Right atrium auricular region (tissue), 2 donors: ENCODE measurements around the gene DDIAS. TPM values are rescaled to one million over a fixed set of nuclear protein-coding genes. Genes with fewer than 3 reads are reported as not detected.

Experiments
- DNase-seq: peaks from one replicate; pipeline ENCODE4 v3.0.0-alpha.2; 2019; ENCODE audit warnings: low spot score
- H3K27ac ChIP-seq, 2 donors: fragments of 200-600 bp; sonication (generic); 1 replicate in 1 of 2; 2 replicates in 1 of 2; pipeline ENCODE4 v1.5.1; 2016 to 2019
- H3K27me3 ChIP-seq, 2 donors: fragments of 200-600 bp; sonication (generic); one replicate each; pipeline versions ENCODE4 v1.5.1 to v1.6.0; 2017 to 2019
- H3K36me3 ChIP-seq: fragments of 200-600 bp; sonication (generic); one replicate; pipeline ENCODE4 v1.5.1; 2016
- H3K4me1 ChIP-seq, 2 donors: fragments of 200-600 bp; sonication (generic); one replicate each; pipeline versions ENCODE4 v1.5.1 to v1.6.0; 2017 to 2019
- H3K4me3 ChIP-seq, 2 donors: fragments of 200-600 bp; sonication (generic); 1 replicate in 1 of 2; 2 replicates in 1 of 2; pipeline ENCODE4 v1.5.1; 2017 to 2019; ENCODE audit warnings: mild to moderate bottlenecking in 1 of 2, moderate library complexity in 1 of 2
- H3K9me3 ChIP-seq, 2 donors: fragments of 200-600 bp; sonication (generic); one replicate each; pipeline ENCODE4 v1.5.1; 2019
- total RNA-seq, 2 donors: library from RNA; depleted of rRNA; stranded (reverse); fragments of >200 nt; gene quantifications; one replicate each; pipeline ENCODE4 v1.1.0, GENCODE V29; 2016
- TF ChIP-seq, protein P1 (sequence below), 2 donors: fragments of 200-600 bp; sonication (generic); IDR thresholded peaks; one replicate each; pipeline ENCODE4 v1.5.1; 2019; ENCODE audit warnings: antibody characterized with exemption in 2 of 2

DDIAS gene
- total RNA-seq, 2 donors from 2014 or later = 0.55 to 2.0 TPM

DNA sequence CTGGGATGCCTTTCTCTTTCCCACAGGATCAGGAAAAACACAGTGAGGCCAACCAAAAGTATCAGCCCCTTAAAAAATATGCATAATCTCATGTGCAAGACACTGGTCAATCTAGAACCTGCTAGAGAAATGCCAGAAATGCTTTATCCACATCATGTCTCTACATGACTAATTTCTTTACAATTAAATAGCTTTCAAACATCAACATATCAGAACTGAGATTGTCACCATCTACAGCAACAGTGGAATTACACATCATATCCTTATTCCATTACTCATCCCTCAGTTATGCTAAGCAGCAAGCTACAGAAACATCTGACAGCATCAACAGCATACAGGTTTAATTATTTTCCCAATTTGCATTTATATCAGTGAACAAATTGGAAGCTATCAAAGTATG, 78.8 kb downstream of the DDIAS start:
- no peaks in the 10 kb centered on the region for H3K9me3 ChIP-seq
- H3K27me3 ChIP-seq = no peaks in the 10 kb centered on the region
- DNase-seq = no peak
- TF ChIP-seq, protein P1, sequence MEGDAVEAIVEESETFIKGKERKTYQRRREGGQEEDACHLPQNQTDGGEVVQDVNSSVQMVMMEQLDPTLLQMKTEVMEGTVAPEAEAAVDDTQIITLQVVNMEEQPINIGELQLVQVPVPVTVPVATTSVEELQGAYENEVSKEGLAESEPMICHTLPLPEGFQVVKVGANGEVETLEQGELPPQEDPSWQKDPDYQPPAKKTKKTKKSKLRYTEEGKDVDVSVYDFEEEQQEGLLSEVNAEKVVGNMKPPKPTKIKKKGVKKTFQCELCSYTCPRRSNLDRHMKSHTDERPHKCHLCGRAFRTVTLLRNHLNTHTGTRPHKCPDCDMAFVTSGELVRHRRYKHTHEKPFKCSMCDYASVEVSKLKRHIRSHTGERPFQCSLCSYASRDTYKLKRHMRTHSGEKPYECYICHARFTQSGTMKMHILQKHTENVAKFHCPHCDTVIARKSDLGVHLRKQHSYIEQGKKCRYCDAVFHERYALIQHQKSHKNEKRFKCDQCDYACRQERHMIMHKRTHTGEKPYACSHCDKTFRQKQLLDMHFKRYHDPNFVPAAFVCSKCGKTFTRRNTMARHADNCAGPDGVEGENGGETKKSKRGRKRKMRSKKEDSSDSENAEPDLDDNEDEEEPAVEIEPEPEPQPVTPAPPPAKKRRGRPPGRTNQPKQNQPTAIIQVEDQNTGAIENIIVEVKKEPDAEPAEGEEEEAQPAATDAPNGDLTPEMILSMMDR (IDR thresholded peaks at IDR 0.05) = no peak
- H3K4me1 ChIP-seq = no peaks in the 10 kb centered on the region
- H3K36me3 ChIP-seq = peaks cover 10% of the 10 kb centered on the region
- H3K4me3 ChIP-seq = no peak overlapping the region
- H3K27ac ChIP-seq = no peak overlapping the region

DNA sequence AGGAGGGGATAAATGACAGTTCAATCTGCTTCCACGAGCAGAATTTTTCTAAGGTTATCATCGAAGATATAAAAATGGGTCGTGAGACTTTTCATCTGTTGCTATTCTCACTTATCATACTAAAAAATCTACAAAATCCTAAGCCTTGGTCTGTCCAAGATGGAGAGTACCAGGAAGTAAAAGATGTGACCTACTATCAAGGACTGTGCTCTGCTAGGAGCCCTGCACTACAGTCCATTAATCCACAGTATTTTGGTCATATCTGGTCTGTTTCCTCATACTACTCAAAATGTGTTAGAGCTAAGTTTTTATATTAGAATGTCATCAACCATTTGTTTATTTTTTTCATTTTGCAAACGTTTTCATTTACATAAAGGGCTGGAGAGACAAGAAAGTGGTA, 79.4 kb downstream of the DDIAS start:
- no peak for DNase-seq
- no peaks in the 10 kb centered on the region for H3K27me3 ChIP-seq
- H3K27ac ChIP-seq = no peak overlapping the region
- H3K4me3 ChIP-seq = no peak overlapping the region
- peaks cover 14% of the 10 kb centered on the region for H3K36me3 ChIP-seq
- H3K4me1 ChIP-seq = no peaks in the 10 kb centered on the region
- TF ChIP-seq, protein P1 (IDR thresholded peaks at IDR 0.05) = no peak
- H3K9me3 ChIP-seq = no peaks in the 10 kb centered on the region

DNA sequence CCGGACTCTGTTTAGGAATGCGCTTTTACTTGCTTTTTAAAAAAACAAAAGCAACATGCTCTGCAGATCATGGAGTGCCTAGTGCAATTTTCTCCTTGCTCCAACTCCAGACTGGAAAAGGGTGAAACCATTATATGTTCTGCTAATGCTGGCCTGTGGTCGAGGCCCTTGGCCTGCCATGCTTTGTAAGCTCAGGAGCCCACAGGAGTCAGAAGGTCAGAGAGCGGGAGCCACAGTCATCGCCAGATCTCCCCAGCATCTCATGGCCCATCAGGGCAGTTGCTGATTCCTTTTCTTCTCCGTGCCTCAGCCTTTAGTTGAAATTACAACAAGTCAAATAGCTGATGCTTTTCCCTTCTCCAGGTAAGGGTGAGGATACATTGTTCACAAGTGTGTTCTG, 80.3 kb downstream of the DDIAS start:
- Histone ChIP-seq H3K9me3 (no peaks in the 10 kb centered on the region), H3K4me3 (no peak overlapping the region), H3K27ac (no peak overlapping the region), H3K36me3 (peaks cover 23% of the 10 kb centered on the region), H3K27me3 (no peaks in the 10 kb centered on the region), H3K4me1 (no peaks in the 10 kb centered on the region)
- no peak for DNase-seq
- TF ChIP-seq, protein P1 (IDR thresholded peaks at IDR 0.05) = no peak

Other genes with a start within 250 kb of the DDIAS start
- gene FAM181B, start 167.9 kb upstream of the DDIAS start, total RNA-seq = 1 to 10 TPM; 2.4 to 3.7 TPM
- gene PRCP, start 1.3 kb upstream of the DDIAS start, total RNA-seq = 10 to 100 TPM; 52.5 to 60.1 TPM
- 10 to 100 TPM; 12.1 to 19.0 TPM for gene RAB30, start 170.2 kb downstream of the DDIAS start, total RNA-seq